HG03103 (cell line): Measurements from ENCODE around the gene CCNK.

ENCODE experiments used
- ATAC-seq: cut with Tn5 transposase; IDR thresholded peaks from one replicate; pipeline ENCODE4 v1.9.1; 2021; ENCODE audit warnings: low read depth; ENCODE audit not compliant: unreplicated experiment

The CCNK gene

GRCh38 chr14:99465288-99465687, 15.9 kb upstream of the CCNK start:
- no peak for ATAC-seq

- ATAC-seq, result no peak
These were observed 14.5 kb upstream of the CCNK start for GRCh38 chr14:99466758-99467157.

- ATAC-seq, result no peak
These were observed 13.7 kb upstream of the CCNK start for GRCh38 chr14:99467336-99468078.

GRCh38 chr14:99468081-99468480, 13.1 kb upstream of the CCNK start:
- no peak for ATAC-seq

GRCh38 chr14:99468836-99469592, 12.2 kb upstream of the CCNK start:
- no peak for ATAC-seq

- ATAC-seq, result no peak
These were observed 9.5 kb upstream of the CCNK start for GRCh38 chr14:99471731-99472130.

- no peak for ATAC-seq
These were observed 8.3 kb upstream of the CCNK start for GRCh38 chr14:99472937-99473336.

GRCh38 chr14:99473458-99473857, 7.8 kb upstream of the CCNK start:
- ATAC-seq, result no peak

- no peak for ATAC-seq
These were observed 6.0 kb upstream of the CCNK start for GRCh38 chr14:99475179-99475578.

GRCh38 chr14:99475660-99476059, 5.5 kb upstream of the CCNK start:
- ATAC-seq, result no peak

GRCh38 chr14:99476864-99477263, 4.3 kb upstream of the CCNK start:
- no peak for ATAC-seq

GRCh38 chr14:99478128-99478527, 3.1 kb upstream of the CCNK start:
- no peak for ATAC-seq

- ATAC-seq, result no peak
These were observed 1.9 kb upstream of the CCNK start for GRCh38 chr14:99479160-99479905.

- ATAC-seq, result no peak
These were observed 1.0 kb upstream of the CCNK start, which contains the start of gene SETD3 for GRCh38 chr14:99479906-99480869. Gene SETD3, minus strand, starts transcription at chr14:99480859. Its CDS starts 15,054 bp downstream, at chr14:99465805.

- ATAC-seq, result no peak
These were observed 513 bp downstream of the CCNK start for GRCh38 chr14:99481745-99482099.

- ATAC-seq, result no peak
These were observed 2.9 kb downstream of the CCNK start for GRCh38 chr14:99484106-99484505.

GRCh38 chr14:99497341-99497740, 16.1 kb downstream of the CCNK start:
- no peak for ATAC-seq

- ATAC-seq, result no peak
These were observed 16.7 kb downstream of the CCNK start for GRCh38 chr14:99497894-99498293.

GRCh38 chr14:99502989-99503421, 21.8 kb downstream of the CCNK start:
- no peak for ATAC-seq

- no peak for ATAC-seq
These were observed 22.7 kb downstream of the CCNK start for GRCh38 chr14:99503848-99504453.
